AG10803 (cell line): ENCODE data around the gene DDX39A.

Experiments
- DNase-seq: peaks from one replicate; pipeline ENCODE4 v3.0.0; 2010; ENCODE audit warnings: low read depth
- H3K4me3 ChIP-seq: 2 replicates; pipeline ENCODE4 v1.5.1; 2011; ENCODE audit warnings: mild to moderate bottlenecking, low read length, control low read depth
- TF ChIP-seq, protein P1 (sequence below): conservative IDR thresholded peaks from 2 replicates; pipeline ENCODE4 v1.5.1; 2011; ENCODE audit warnings: mild to moderate bottlenecking, low read length, control low read depth, inconsistent platforms

Gene DDX39A

GRCh38 chr19:14433554-14434501 lies 14.7 kb upstream of the DDX39A start:
- H3K4me3 ChIP-seq = peak overlapping the region; percentile 76
- no peak for DNase-seq
- TF ChIP-seq, protein P1, sequence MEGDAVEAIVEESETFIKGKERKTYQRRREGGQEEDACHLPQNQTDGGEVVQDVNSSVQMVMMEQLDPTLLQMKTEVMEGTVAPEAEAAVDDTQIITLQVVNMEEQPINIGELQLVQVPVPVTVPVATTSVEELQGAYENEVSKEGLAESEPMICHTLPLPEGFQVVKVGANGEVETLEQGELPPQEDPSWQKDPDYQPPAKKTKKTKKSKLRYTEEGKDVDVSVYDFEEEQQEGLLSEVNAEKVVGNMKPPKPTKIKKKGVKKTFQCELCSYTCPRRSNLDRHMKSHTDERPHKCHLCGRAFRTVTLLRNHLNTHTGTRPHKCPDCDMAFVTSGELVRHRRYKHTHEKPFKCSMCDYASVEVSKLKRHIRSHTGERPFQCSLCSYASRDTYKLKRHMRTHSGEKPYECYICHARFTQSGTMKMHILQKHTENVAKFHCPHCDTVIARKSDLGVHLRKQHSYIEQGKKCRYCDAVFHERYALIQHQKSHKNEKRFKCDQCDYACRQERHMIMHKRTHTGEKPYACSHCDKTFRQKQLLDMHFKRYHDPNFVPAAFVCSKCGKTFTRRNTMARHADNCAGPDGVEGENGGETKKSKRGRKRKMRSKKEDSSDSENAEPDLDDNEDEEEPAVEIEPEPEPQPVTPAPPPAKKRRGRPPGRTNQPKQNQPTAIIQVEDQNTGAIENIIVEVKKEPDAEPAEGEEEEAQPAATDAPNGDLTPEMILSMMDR = no peak

GRCh38 chr19:14432791-14433553 lies 13.8 kb upstream of the DDX39A start, which contains the start of gene PKN1:
TSS of gene PKN1 (plus strand) at chr19:14433306. CDS start at chr19:14433522, 216 bp downstream.
- H3K4me3 ChIP-seq = peak within 1 kb of the TSS; percentile 76
- DNase-seq = peak; percentile 35
- TF ChIP-seq, protein P1 = no peak

DNA sequence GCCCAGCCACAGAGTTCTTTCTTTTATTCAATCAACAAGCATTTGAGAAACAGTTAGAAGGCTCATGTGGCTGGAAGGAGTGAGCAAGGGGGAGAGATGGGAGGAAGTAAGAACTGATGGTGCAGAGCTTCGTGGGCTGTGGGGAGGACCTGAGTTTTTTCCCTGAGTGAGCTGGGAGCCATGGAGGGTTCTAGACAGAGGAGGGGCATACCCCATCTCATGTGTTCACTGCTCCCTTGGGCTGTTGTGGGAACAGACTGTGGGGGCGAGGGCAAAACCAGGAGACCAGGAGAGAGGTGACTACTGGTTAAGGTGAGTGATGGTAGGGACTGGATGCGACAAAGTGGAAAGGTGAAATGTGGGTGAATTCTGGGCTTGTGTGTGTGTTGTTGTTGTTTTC lies 11.6 kb upstream of the DDX39A start:
- DNase-seq = no peak
- TF ChIP-seq, protein P1 = no peak

DNA sequence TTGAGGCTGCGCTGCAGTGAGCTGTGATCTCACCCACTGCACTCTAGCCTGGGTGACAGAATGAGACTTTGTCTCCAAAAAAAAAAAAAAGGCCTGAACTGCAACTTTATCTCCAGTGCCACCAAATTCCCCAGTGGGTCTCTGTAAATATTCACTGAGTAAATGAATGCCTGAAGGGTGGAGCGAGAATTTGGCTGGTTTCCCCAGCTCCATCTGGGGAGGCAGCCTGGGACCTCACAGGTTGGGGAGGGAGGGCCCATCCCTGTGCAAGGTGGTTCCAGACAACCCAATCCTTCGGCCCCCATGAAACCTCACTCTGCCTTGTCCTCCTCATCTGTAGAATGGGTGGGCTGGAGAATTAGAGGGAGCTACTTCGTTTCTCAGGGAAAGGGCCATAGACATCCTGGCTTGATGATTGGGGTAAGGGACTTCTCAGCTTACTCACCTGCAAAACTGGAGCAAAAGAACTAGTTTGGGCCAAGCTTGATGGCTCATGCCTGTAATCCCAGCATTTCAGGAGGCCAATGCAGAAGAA lies 9.8 kb upstream of the DDX39A start:
- no peak for DNase-seq
- TF ChIP-seq, protein P1 = no peak
- no peak overlapping the region for H3K4me3 ChIP-seq

More for the DNA sequence above, 11.6 kb upstream of the DDX39A start:
- no peak overlapping the region for H3K4me3 ChIP-seq

DNA sequence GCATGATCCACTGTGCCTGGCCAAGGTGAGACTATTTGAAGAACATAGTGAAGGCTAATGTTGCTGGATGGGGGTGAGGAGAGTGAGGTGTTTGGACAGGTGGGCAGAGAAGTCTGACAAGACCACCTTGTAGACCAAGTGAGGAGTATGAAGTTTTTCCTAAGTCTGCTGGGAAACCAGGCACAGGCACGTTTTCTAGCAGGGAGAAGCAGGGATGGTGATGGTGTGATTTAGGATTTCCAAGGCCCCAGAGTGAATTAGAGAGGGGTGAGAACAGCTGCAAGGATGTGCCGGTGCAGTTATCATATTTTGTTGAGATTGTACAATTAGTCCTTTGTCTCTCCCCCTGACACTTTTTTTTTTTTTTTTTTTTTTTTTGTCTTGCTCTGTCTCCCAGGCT lies 8.3 kb upstream of the DDX39A start:
- no peak overlapping the region for H3K4me3 ChIP-seq
- TF ChIP-seq, protein P1 = no peak
- DNase-seq = no peak

DNA sequence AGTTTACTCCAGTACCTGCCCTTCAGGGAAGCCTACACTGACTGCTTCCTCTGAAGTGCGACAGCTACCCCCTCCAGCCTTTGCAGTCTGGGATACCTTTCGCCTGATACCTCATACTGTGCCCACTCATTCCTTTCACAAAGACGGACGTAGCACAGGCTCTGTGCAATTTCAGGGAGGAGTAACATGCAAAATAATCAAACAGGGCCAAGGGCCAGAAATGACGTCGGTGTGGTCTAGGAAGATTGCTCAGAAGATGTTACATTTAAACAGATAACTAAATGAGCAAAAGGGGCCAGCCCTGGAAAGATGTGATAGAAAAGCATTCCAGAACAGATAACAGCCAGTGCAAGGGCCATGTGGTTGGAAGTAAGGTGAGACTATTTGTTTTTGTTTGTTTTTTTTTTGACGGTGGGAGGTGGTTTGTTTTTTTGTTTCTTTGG lies 6.6 kb upstream of the DDX39A start:
- DNase-seq = no peak
- H3K4me3 ChIP-seq = no peak overlapping the region
- TF ChIP-seq, protein P1 = no peak
